Parathyroid adenoma (tissue), 2 donors: ENCODE measurements around the gene ARPIN.

Experiments
- H2AFZ ChIP-seq: fragments of 300-600 bp; sonication (generic); one replicate; pipeline ENCODE4 v1.7.0; 2017; ENCODE audit warnings: antibody characterized with exemption, mild to moderate bottlenecking
- H3K27ac ChIP-seq: fragments of 300-600 bp; sonication (generic); one replicate; pipeline ENCODE4 v1.7.0; 2017
- H3K27me3 ChIP-seq: fragments of 300-600 bp; sonication (generic); one replicate; pipeline ENCODE4 v1.7.0; 2017; ENCODE audit warnings: low read length; ENCODE audit not compliant: control insufficient read depth, insufficient read depth
- H3K36me3 ChIP-seq: fragments of 300-600 bp; sonication (generic); one replicate; pipeline ENCODE4 v1.7.0; 2017; ENCODE audit warnings: low read length; ENCODE audit not compliant: control insufficient read depth, insufficient read depth
- H3K4me1 ChIP-seq: fragments of 300-600 bp; sonication (generic); one replicate; pipeline ENCODE4 v1.7.0; 2017; ENCODE audit warnings: control low read depth
- H3K4me2 ChIP-seq: fragments of 300-600 bp; sonication (generic); one replicate; pipeline ENCODE4 v1.7.0; 2017; ENCODE audit warnings: low read length
- H3K4me3 ChIP-seq: fragments of 300-600 bp; sonication (generic); one replicate; pipeline ENCODE4 v1.7.0; 2017; ENCODE audit warnings: low read depth, low read length
- H3K79me2 ChIP-seq: fragments of 300-600 bp; sonication (generic); one replicate; pipeline ENCODE4 v1.7.0; 2017; ENCODE audit warnings: control low read depth
- H3K9ac ChIP-seq: fragments of 300-600 bp; sonication (generic); one replicate; pipeline ENCODE4 v1.7.0; 2017; ENCODE audit warnings: mild to moderate bottlenecking
- H3K9me3 ChIP-seq: fragments of 300-600 bp; sonication (generic); one replicate; pipeline ENCODE4 v1.7.0; 2017; ENCODE audit warnings: low read length; ENCODE audit not compliant: control insufficient read depth
- TF ChIP-seq, protein P1 (sequence below): fragments of 300-600 bp; sonication (generic); IDR thresholded peaks from one replicate; pipeline ENCODE4 v1.7.0; 2017; ENCODE audit warnings: antibody characterized with exemption, mild to moderate bottlenecking
- donor health status: primary hyperparathyroidism.

Gene ARPIN

GRCh38 chr15:89910891-89911626, 1.7 kb downstream of the ARPIN start:
- no peaks in the 10 kb centered on the region for H3K36me3 ChIP-seq
- TF ChIP-seq, protein P1, sequence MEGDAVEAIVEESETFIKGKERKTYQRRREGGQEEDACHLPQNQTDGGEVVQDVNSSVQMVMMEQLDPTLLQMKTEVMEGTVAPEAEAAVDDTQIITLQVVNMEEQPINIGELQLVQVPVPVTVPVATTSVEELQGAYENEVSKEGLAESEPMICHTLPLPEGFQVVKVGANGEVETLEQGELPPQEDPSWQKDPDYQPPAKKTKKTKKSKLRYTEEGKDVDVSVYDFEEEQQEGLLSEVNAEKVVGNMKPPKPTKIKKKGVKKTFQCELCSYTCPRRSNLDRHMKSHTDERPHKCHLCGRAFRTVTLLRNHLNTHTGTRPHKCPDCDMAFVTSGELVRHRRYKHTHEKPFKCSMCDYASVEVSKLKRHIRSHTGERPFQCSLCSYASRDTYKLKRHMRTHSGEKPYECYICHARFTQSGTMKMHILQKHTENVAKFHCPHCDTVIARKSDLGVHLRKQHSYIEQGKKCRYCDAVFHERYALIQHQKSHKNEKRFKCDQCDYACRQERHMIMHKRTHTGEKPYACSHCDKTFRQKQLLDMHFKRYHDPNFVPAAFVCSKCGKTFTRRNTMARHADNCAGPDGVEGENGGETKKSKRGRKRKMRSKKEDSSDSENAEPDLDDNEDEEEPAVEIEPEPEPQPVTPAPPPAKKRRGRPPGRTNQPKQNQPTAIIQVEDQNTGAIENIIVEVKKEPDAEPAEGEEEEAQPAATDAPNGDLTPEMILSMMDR = no peak
- H3K27me3 ChIP-seq = no peaks in the 10 kb centered on the region
- no peak overlapping the region for H3K4me2 ChIP-seq
- no peak overlapping the region for H2AFZ ChIP-seq
- H3K27ac ChIP-seq = no peak overlapping the region
- no peaks in the 10 kb centered on the region for H3K79me2 ChIP-seq
- no peak overlapping the region for H3K9ac ChIP-seq
- H3K4me1 ChIP-seq = no peaks in the 10 kb centered on the region
- no peak overlapping the region for H3K4me3 ChIP-seq
- no peaks in the 10 kb centered on the region for H3K9me3 ChIP-seq

DNA sequence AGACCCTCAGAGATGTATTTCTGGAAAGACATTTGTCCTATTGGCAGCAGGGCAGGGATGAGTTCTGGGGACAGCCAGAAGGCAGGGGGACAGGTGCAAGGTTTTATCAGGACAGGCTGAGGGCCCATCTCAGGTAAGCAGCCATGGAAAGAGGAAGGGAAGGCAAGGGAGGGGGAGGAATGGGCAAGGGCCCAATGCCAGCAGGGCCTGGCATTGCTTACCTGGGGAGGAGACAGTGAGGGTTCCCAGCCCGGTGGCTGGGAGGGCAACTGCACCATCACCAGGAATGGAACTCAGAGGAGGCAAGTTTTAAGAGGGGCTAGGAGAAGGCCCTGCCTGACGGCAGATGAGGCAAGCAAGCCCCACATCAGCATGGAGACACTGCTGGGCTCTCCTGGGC, 3.1 kb downstream of the ARPIN start:
- H3K79me2 ChIP-seq = no peaks in the 10 kb centered on the region
- no peak overlapping the region for H3K27ac ChIP-seq
- H3K9ac ChIP-seq = no peak overlapping the region
- no peak overlapping the region for H3K4me2 ChIP-seq
- no peaks in the 10 kb centered on the region for H3K27me3 ChIP-seq
- no peaks in the 10 kb centered on the region for H3K4me1 ChIP-seq
- H3K9me3 ChIP-seq = no peaks in the 10 kb centered on the region
- no peak overlapping the region for H2AFZ ChIP-seq
- TF ChIP-seq, protein P1 = no peak
- no peak overlapping the region for H3K4me3 ChIP-seq
- H3K36me3 ChIP-seq = no peaks in the 10 kb centered on the region

- H3K4me2 ChIP-seq = no peak overlapping the region
- no peaks in the 10 kb centered on the region for H3K36me3 ChIP-seq
- H3K9ac ChIP-seq = no peak overlapping the region
- no peak overlapping the region for H3K27ac ChIP-seq
- H3K79me2 ChIP-seq = no peaks in the 10 kb centered on the region
- no peak overlapping the region for H2AFZ ChIP-seq
- TF ChIP-seq, protein P1 = no peak
- no peaks in the 10 kb centered on the region for H3K4me1 ChIP-seq
- no peaks in the 10 kb centered on the region for H3K9me3 ChIP-seq
- H3K4me3 ChIP-seq = no peak overlapping the region
- H3K27me3 ChIP-seq = no peaks in the 10 kb centered on the region
These were observed 4.5 kb downstream of the ARPIN start for GRCh38 chr15:89908226-89908625.

GRCh38 chr15:89907289-89907688, 5.5 kb downstream of the ARPIN start:
- Histone ChIP-seq H3K36me3 (no peaks in the 10 kb centered on the region), H3K4me3 (no peak overlapping the region), H2AFZ (no peak overlapping the region), H3K27me3 (no peaks in the 10 kb centered on the region), H3K4me1 (no peaks in the 10 kb centered on the region), H3K4me2 (no peak overlapping the region), H3K79me2 (no peaks in the 10 kb centered on the region), H3K9ac (no peak overlapping the region), H3K9me3 (no peaks in the 10 kb centered on the region), H3K27ac (no peak overlapping the region)
- TF ChIP-seq, protein P1 = no peak

DNA sequence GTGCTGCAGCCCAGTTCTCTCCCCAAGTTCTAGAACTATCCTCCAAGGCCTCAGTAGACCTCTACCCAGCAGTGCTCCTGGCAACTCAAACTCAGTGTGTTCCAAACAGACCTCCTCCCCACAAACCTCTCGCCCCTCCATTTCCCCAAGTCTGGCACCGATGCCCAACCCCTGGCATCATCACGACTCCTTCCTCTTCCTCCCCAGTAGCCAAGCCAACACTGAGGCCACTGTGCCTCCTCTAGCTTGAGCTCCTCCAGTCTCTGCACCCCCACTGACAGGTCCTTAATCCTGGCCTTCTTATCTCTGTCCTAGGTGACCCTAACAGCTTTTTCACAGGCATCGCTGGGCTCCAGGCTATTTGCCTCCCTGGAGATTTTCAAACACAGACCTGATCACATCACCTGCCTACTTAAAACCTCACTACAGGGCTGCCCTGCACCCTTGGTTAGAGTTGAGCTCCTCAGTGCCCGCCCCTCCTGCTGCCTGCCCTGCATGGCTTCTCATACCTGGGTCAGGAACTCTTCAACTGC, 6.8 kb downstream of the ARPIN start:
- Histone ChIP-seq H3K27ac (no peak overlapping the region), H3K9ac (no peak overlapping the region), H3K4me3 (no peak overlapping the region), H3K79me2 (no peaks in the 10 kb centered on the region), H3K9me3 (no peaks in the 10 kb centered on the region), H2AFZ (no peak overlapping the region), H3K36me3 (no peaks in the 10 kb centered on the region), H3K4me2 (no peak overlapping the region), H3K27me3 (no peaks in the 10 kb centered on the region), H3K4me1 (no peaks in the 10 kb centered on the region)
- TF ChIP-seq, protein P1 = no peak
